Lung (tissue), 12 donors: ENCODE measurements around the gene SLC45A1. TPM values are rescaled to one million over a fixed set of nuclear protein-coding genes. Genes with fewer than 3 reads are reported as not detected.
"Not testable (repeated sequence)": the region's sequence is repeated elsewhere in the genome, so short reads cannot be mapped to it uniquely, and the experiment has no call there.

Source experiments
- ATAC-seq: fragments of 200-7000 bp; cut with Tn5 transposase; one replicate; pipeline ENCODE4 v1.9.1; 2020; ENCODE audit warnings: moderate number of reproducible peaks; ENCODE audit not compliant: insufficient read depth, low FRiP score
- DNase-seq, 3 donors: peaks; one replicate each; pipeline ENCODE4 v3.0.0-alpha.2; 2013 to 2017
- H3K27ac ChIP-seq, 2 donors: one replicate each; pipeline ENCODE4 v1.5.1; 2013; ENCODE audit warnings: mild to moderate bottlenecking in 2 of 2, moderate library complexity in 2 of 2, control low read depth in 1 of 2, inconsistent platforms in 1 of 2, low read depth in 1 of 2, low read length in 1 of 2
- H3K27me3 ChIP-seq, 3 donors: one replicate each; pipeline ENCODE4 v1.5.1; 2013; ENCODE audit warnings: low read length in 2 of 3; ENCODE audit not compliant: control insufficient read depth in 3 of 3, insufficient read depth in 3 of 3
- H3K36me3 ChIP-seq, 4 donors: one replicate each; pipeline ENCODE4 v1.5.1; 2013; ENCODE audit warnings: low read length in 4 of 4, mild to moderate bottlenecking in 1 of 4, moderate library complexity in 1 of 4; ENCODE audit not compliant: control insufficient read depth in 4 of 4, insufficient read depth in 4 of 4
- H3K4me1 ChIP-seq, 5 donors: one replicate each; pipeline ENCODE4 v1.5.1; 2013; ENCODE audit warnings: low read length in 5 of 5, mild to moderate bottlenecking in 2 of 5, moderate library complexity in 1 of 5; ENCODE audit not compliant: control insufficient read depth in 5 of 5, insufficient read depth in 5 of 5
- H3K4me3 ChIP-seq: one replicate; pipeline ENCODE4 v1.5.1; 2013; ENCODE audit warnings: mild to moderate bottlenecking, control low read depth, moderate library complexity
- H3K9ac ChIP-seq, 2 donors: one replicate each; pipeline ENCODE4 v1.5.1; 2013; ENCODE audit warnings: low read length in 2 of 2, control low read depth in 1 of 2; ENCODE audit not compliant: insufficient read depth in 1 of 2
- H3K9me3 ChIP-seq, 4 donors: one replicate each; pipeline ENCODE4 v1.5.1; 2013; ENCODE audit warnings: low read length in 3 of 4, mild to moderate bottlenecking in 1 of 4, moderate library complexity in 1 of 4; ENCODE audit not compliant: control insufficient read depth in 4 of 4, insufficient read depth in 3 of 4
- WGBS, 2 donors: extraction: QIAGEN DNeasy Blood & Tissue Kit; methylation state at CpG; one replicate each; pipeline ENCODE4 v1.1.7; 2013; 5-methylcytosine and 5-hydroxymethylcytosine counted together
- polyA plus RNA-seq, 2 donors: library from polyadenylated mRNA; stranded (reverse); fragments of 200-250 nt; gene quantifications; one replicate each; pipeline ENCODE4 v1.2.1, GENCODE V29; 2013
- total RNA-seq, 2 donors: library from RNA; depleted of rRNA in 1 of 2; stranded (reverse); fragments of >200 nt in 1 of 2; gene quantifications; one replicate each; pipeline ENCODE4 v1.2.1, GENCODE V29; 2014 to 2021
- TF ChIP-seq, protein P1 (sequence below): IDR thresholded peaks from 2 replicates; pipeline ENCODE4 v1.5.1; 2012; ENCODE audit warnings: mild to moderate bottlenecking; ENCODE audit errors: control extremely low read depth, extremely low read depth
- donor health status: control.
- donor health status: control.
- donor health status: Bipolar disorder and iron deficiency.
- donor health status: healthy.
- donor health status: DM: yes; HTN: yes; CAD: no.

SLC45A1 gene
- total and polyA plus RNA-seq, 4 donors = 0.74 to 1.6 (median 1.1) TPM

DNA sequence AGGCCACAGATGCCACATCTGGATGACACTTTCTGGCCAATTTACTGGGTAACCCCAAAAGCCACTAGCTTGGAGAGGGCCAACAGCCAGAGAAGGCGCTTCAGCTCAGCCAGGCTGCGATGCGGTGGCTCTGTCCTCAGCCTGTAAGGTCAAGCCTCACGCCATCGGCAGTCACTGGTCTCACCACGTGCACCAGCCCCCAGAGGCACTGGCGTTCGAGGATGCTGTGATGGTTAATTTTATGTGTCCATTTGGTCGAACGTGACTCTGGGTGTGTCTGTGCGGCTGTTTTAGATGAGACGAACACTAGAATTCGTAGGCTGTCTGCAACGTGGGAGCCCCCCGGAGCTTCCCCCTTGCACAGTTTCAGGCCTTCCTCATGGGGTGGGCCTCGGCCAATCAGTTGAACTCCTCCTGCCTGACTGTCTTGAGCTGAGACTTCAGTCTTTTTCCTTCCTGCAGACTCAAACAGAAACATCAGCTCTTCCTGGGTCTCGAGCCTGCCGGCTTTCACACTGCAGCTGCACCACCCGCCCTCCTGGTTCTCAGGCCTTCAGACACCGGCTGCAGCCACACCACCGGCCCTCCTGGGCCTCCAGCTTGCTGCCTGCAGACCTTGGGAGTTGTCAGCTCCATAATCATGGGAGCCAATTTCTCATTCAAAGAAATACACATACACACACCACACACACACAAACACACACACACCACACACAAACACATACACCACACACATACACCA lies 41.6 kb upstream of the SLC45A1 start:
- 91 to 94% methylated on average over 21 of the region's 21 CpGs for WGBS, 2 donors
- no peak overlapping the region for H3K9ac ChIP-seq
- H3K36me3 ChIP-seq = no peaks in the 10 kb centered on the region
- ATAC-seq = no peak
- peaks cover 0 to 3% (median 0%) of the 10 kb centered on the region in 5 donors for H3K4me1 ChIP-seq
- H3K4me3 ChIP-seq = no peak overlapping the region
- no peak overlapping the region for H3K27ac ChIP-seq
- TF ChIP-seq, protein P1, sequence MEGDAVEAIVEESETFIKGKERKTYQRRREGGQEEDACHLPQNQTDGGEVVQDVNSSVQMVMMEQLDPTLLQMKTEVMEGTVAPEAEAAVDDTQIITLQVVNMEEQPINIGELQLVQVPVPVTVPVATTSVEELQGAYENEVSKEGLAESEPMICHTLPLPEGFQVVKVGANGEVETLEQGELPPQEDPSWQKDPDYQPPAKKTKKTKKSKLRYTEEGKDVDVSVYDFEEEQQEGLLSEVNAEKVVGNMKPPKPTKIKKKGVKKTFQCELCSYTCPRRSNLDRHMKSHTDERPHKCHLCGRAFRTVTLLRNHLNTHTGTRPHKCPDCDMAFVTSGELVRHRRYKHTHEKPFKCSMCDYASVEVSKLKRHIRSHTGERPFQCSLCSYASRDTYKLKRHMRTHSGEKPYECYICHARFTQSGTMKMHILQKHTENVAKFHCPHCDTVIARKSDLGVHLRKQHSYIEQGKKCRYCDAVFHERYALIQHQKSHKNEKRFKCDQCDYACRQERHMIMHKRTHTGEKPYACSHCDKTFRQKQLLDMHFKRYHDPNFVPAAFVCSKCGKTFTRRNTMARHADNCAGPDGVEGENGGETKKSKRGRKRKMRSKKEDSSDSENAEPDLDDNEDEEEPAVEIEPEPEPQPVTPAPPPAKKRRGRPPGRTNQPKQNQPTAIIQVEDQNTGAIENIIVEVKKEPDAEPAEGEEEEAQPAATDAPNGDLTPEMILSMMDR = no peak
- H3K27me3 ChIP-seq = no peaks in the 10 kb centered on the region
- DNase-seq = no peak
- H3K9me3 ChIP-seq = no peaks in the 10 kb centered on the region

DNA sequence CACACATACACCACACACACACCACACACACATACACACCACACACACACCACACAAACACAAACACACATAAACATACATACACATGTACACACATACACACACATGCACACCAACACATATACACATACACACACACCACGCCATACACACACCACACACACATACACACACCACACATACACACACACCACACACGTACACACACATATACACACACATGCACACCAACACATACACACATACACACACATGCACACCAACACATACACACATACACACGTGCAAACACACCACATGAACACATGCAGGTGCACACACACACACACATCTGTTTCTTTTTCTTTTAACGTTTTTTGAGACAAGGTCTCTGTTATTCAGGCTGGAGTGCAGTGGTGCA lies 41.0 kb upstream of the SLC45A1 start:
- no peaks in the 10 kb centered on the region for H3K27me3 ChIP-seq
- H3K4me1 ChIP-seq = peaks cover 0 to 4% (median 2%) of the 10 kb centered on the region in 5 donors
- H3K9me3 ChIP-seq = no peaks in the 10 kb centered on the region
- no peak overlapping the region for H3K9ac ChIP-seq
- no peak overlapping the region for H3K27ac ChIP-seq
- ATAC-seq (no peak), DNase-seq (no peak)
- WGBS, 2 donors = 86 to 95% methylated on average over 4 of the region's 4 CpGs
- TF ChIP-seq, protein P1 = no peak
- H3K36me3 ChIP-seq = no peaks in the 10 kb centered on the region
- H3K4me3 ChIP-seq = no peak overlapping the region

DNA sequence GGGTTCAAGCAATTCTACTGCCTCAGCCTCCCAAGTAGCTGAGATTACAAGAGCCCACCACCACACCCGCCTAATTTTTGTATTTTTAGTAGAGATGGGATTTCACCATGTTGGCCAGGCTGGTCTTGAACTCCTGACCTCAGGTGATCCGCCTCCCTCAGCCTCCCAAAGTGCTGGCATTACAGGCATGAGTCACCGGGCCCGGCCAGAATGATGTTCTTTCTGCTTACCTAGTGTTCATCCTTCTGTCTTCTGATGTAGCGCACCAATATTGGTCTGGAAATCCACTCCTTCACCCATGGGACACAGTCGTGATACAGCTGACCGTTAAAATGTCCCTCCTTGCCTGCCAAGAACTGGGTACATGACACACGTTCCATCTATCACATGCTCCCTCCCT lies 39.2 kb upstream of the SLC45A1 start:
- 91% methylated on average over 8 of the region's 8 CpGs for WGBS, 2 donors
- not testable (repeated sequence) for H3K9me3 ChIP-seq, ATAC-seq, H3K9ac ChIP-seq, H3K4me3 ChIP-seq, H3K36me3 ChIP-seq, H3K4me1 ChIP-seq, H3K27ac ChIP-seq, DNase-seq, H3K27me3 ChIP-seq

DNA sequence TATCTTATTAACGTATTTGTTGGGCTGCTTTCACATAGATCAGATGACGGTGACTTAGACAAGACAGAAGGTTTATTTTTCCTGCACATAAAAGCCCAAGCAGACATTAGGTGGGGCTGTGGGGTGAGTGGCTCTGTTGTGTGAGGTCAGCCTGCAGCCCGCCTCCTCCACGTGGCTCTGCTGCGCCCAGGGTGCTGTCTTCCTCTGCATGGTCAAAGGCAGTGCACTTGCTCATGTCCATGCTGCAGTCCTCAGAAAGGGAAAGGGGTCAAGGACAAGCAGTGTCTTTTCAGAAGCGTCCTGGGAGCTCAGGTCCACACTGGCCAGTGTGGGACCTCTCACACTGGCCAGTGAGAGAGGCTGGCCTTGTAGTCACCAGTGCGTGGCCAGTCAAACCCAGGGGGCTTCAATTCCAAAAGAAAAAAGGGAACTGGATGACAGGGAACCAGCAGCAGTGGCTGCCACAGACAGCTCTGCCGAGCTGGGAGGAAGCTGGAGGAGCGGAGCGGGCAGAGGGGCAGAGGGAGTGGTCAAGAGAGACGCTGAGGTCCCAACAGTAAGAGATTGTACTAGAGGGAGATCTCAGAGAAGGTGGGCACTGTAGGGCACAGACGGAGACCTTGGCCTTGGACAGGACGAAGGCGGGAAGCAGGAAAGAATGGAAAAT lies 35.9 kb upstream of the SLC45A1 start:
- no peaks in the 10 kb centered on the region for H3K9me3 ChIP-seq
- WGBS, 2 donors = 46 to 65% methylated on average over 14 of the region's 14 CpGs
- H3K4me3 ChIP-seq = no peak overlapping the region
- TF ChIP-seq, protein P1 = no peak
- ATAC-seq = no peak
- H3K27ac ChIP-seq = no peak overlapping the region
- DNase-seq = no peak
- no peak overlapping the region for H3K9ac ChIP-seq
- H3K36me3 ChIP-seq = no peaks in the 10 kb centered on the region
- no peaks in the 10 kb centered on the region for H3K27me3 ChIP-seq
- H3K4me1 ChIP-seq = peaks cover 0 to 4% (median under 1%) of the 10 kb centered on the region in 5 donors
